Prostate gland (tissue), 2 donors: ENCODE data around the gene CUX1.

Experiments used
- POLR2A ChIP-seq: fragments of 450-650 bp; IDR thresholded peaks from one replicate; pipeline ENCODE4 v1.6.1; 2016; ENCODE audit warnings: antibody characterized with exemption, mild to moderate bottlenecking
- TF ChIP-seq, protein P1 (sequence below), 4 experiments: fragments of 200-600 bp in 2 of 4; fragments of 450-650 bp in 2 of 4; sonication (generic) in 2 of 4; IDR thresholded peaks; 1 replicate in 3 of 4; 2 replicates in 1 of 4; pipeline ENCODE4 v1.5.1; 2016 to 2019; ENCODE audit warnings: antibody characterized with exemption in 4 of 4, mild to moderate bottlenecking in 2 of 4, moderate library complexity in 2 of 4

DNA sequence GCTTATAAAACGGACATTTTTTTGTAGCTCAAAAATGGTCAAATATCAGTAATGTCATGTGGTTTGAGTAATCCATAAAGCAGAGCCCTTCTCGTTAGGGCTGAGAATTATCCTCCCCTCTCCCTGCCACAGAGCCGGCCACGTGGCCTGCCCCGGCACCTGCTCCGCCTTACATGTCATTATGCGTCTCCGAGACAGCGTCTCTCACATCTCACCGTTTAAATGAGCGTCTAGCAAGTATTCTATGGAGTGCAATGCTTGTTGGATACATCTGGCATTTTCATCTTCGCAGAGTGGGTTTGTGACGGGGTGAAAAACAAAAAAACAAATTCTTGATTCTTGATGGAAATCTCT lies 86.1 kb downstream of the CUX1 start:
- TF ChIP-seq, protein P1, sequence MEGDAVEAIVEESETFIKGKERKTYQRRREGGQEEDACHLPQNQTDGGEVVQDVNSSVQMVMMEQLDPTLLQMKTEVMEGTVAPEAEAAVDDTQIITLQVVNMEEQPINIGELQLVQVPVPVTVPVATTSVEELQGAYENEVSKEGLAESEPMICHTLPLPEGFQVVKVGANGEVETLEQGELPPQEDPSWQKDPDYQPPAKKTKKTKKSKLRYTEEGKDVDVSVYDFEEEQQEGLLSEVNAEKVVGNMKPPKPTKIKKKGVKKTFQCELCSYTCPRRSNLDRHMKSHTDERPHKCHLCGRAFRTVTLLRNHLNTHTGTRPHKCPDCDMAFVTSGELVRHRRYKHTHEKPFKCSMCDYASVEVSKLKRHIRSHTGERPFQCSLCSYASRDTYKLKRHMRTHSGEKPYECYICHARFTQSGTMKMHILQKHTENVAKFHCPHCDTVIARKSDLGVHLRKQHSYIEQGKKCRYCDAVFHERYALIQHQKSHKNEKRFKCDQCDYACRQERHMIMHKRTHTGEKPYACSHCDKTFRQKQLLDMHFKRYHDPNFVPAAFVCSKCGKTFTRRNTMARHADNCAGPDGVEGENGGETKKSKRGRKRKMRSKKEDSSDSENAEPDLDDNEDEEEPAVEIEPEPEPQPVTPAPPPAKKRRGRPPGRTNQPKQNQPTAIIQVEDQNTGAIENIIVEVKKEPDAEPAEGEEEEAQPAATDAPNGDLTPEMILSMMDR (IDR thresholded peaks at IDR 0.05), result no peak
- TF ChIP-seq POLR2A, result no peak
